Sigmoid colon (tissue), 4 donors: ENCODE data around the gene WFIKKN2.

ENCODE experiments used
- CTCF ChIP-seq, 4 experiments: fragments of 450-650 bp in 3 of 4; fragments of 200-600 bp in 1 of 4; IDR thresholded peaks; one replicate each; pipeline ENCODE4 v1.5.1; 2016 to 2019; ENCODE audit warnings: antibody characterized with exemption in 4 of 4, mild to moderate bottlenecking in 3 of 4, moderate library complexity in 2 of 4
- EP300 ChIP-seq, 4 donors: sonication (generic); formaldehyde crosslinking; IDR thresholded peaks; one replicate each; pipeline ENCODE4 v1.6.1; 2017; ENCODE audit warnings: antibody characterized with exemption in 4 of 4
- POLR2A ChIP-seq, 2 donors: fragments of 450-650 bp; IDR thresholded peaks; one replicate each; pipeline ENCODE4 v1.6.1; 2016; ENCODE audit warnings: antibody characterized with exemption in 2 of 2, mild to moderate bottlenecking in 2 of 2, moderate library complexity in 2 of 2
- POLR2AphosphoS5 ChIP-seq, 4 donors: sonication (generic); formaldehyde crosslinking; IDR thresholded peaks; one replicate each; pipeline ENCODE4 v1.6.1; 2017; ENCODE audit warnings: antibody characterized with exemption in 4 of 4

DNA sequence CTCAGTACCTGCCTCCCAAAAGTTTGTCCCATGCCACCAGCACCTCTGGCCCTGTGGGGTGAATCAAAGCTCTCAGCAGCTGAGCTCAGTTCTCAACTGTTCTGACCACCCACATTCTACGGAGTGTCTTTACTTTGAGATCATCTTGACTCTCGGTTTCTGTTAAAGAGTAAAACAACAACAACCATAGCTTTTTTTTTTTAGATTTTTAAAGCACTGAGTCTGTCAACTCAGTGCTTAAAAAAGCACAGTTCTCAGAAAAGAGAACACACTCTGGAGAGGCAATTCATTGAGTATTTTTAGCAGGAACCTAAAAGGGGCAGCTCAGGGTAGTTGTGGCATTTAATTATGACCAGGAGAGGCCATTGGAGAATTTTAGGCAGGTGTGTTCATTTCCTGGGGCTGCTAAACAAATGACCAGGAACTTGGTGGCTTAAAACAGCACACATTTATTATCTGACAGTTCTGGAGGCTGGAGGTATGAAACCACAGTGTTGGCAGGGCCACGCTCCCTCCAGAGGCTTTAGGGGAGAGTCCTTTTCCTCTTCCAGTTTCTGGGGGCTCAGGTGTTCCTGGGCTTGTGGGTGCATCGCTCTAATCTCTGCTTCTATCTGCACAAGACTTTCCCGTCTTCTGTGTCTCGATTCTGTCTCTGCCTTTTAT, 6.7 kb upstream of the WFIKKN2 start:
- TF ChIP-seq CTCF (IDR thresholded peaks at IDR 0.05) = no peak
- TF ChIP-seq EP300 (IDR thresholded peaks at IDR 0.05) = no peak
- no peak for TF ChIP-seq POLR2A (IDR thresholded peaks at IDR 0.05)
- TF ChIP-seq POLR2AphosphoS5 (IDR thresholded peaks at IDR 0.05) = no peak
